Measurements from ENCODE around the gene PRRT3. TPM values are rescaled to one million over a fixed set of nuclear protein-coding genes. Genes with fewer than 3 reads are reported as not detected.
A peak's percentile ranks its signal among the peaks of the same experiment; 100 is the strongest.

Gene PRRT3
- total and polyA plus RNA-seq, 2 of the 13 experiments (the other 11 are each of a cell fraction or from before 2014, with no cell fraction given) = 0.22 to 0.44 TPM

DNA sequence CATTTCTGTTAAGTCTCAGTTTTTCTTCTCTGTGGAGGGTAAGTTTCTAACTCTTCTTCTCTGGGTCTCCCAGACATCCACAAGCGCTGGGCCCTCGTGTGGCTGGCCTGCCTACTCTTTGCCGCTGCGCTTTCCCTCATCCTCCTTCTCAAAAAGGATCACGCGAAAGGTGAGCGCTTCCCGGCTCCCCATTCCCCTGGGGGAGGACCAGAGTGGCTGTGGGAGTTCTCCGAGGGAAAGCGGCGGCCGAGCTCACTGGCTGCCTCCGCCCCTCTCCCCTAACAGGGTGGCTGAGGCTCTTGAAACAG, 19.7 kb downstream of the PRRT3 start:
- CTCF ChIA-PET (ENCODE audit: low intra/inter-chr PET ratio, low total read pairs) = interaction anchor here (0.9 to 3.1 kb wide), 2 partner anchors 14 to 70 kb away, joined by 4 to 14 read pairs; no protein-coding TSS in a partner anchor
- POLR2A ChIA-PET = interaction anchor here (0.7 to 7.6 kb wide), 30 partner anchors 9 to 569 kb away, joined by 3 to 124 read pairs (median 7); partner anchors contain the start of genes ARPC4, FANCD2, IL17RC and IL17RE
- Histone ChIP-seq H3K4me1 (ENCODE audit: insufficient read depth, low read length) (peaks cover 35% of the 10 kb centered on the region), H4K20me1 (ENCODE audit: insufficient read depth, low read length) (no peaks in the 10 kb centered on the region), H3K79me2 (ENCODE audit: insufficient read depth, low read length) (peaks cover 20% of the 10 kb centered on the region), H3K36me3 (replicated peaks in 1 of 2; ENCODE audit: control insufficient read depth in 1 of 2, insufficient read depth in 2 of 2, low read length in 2 of 2) (peaks cover 0 to 15% of the 10 kb centered on the region in 2 experiments; a peak in 2 of 5 replicates), H3K4me2 (ENCODE audit: low read depth, low read length) (peak overlapping the region; percentile 86), H3K9ac (ENCODE audit: insufficient read depth, low read depth, low read length) (peak overlapping the region; percentile 85), H3K27me3 (ENCODE audit: control insufficient read depth in 1 of 2, insufficient read depth in 2 of 2, low read length in 2 of 2) (no peaks in the 10 kb centered on the region), H3K9me3 (ENCODE audit: low read length) (no peaks in the 10 kb centered on the region), H3K4me3 (replicated peaks in 1 of 3; ENCODE audit: insufficient read depth in 1 of 3, low read depth in 2 of 3, low read length in 3 of 3) (peak overlapping the region; percentile 48 to 82 (median 64); a peak in 5 of 6 replicates), H3K27ac (ENCODE audit: extremely low read length, insufficient read depth, low read length) (peak overlapping the region; percentile 92), H2AFZ (ENCODE audit: low read length) (no peak overlapping the region)
- DNase-seq (ENCODE audit: low spot score) = no peak
- intact Hi-C loops (cut with micrococcal nuclease; ENCODE audit: unreplicated experiment) = loop anchor here (1.0 to 5.0 kb wide), 4 partner anchors 14 to 94 kb away; partner anchors contain the start of gene FANCD2
- no TSS peak for BruUV-seq (replicated peaks)
- in situ Hi-C loops (cut with HindIII; ENCODE audit: extremely low pct_ligation_motif_present, low pct_unique_long_range_greater_than_20kb) = no loop called here
- 26% methylated on average over 13 of the region's 13 CpGs for WGBS (ENCODE audit: low lambda C conversion rate)
- no peak for ATAC-seq
- FAIRE-seq = no peak
- TF ChIP-seq, protein P1, sequence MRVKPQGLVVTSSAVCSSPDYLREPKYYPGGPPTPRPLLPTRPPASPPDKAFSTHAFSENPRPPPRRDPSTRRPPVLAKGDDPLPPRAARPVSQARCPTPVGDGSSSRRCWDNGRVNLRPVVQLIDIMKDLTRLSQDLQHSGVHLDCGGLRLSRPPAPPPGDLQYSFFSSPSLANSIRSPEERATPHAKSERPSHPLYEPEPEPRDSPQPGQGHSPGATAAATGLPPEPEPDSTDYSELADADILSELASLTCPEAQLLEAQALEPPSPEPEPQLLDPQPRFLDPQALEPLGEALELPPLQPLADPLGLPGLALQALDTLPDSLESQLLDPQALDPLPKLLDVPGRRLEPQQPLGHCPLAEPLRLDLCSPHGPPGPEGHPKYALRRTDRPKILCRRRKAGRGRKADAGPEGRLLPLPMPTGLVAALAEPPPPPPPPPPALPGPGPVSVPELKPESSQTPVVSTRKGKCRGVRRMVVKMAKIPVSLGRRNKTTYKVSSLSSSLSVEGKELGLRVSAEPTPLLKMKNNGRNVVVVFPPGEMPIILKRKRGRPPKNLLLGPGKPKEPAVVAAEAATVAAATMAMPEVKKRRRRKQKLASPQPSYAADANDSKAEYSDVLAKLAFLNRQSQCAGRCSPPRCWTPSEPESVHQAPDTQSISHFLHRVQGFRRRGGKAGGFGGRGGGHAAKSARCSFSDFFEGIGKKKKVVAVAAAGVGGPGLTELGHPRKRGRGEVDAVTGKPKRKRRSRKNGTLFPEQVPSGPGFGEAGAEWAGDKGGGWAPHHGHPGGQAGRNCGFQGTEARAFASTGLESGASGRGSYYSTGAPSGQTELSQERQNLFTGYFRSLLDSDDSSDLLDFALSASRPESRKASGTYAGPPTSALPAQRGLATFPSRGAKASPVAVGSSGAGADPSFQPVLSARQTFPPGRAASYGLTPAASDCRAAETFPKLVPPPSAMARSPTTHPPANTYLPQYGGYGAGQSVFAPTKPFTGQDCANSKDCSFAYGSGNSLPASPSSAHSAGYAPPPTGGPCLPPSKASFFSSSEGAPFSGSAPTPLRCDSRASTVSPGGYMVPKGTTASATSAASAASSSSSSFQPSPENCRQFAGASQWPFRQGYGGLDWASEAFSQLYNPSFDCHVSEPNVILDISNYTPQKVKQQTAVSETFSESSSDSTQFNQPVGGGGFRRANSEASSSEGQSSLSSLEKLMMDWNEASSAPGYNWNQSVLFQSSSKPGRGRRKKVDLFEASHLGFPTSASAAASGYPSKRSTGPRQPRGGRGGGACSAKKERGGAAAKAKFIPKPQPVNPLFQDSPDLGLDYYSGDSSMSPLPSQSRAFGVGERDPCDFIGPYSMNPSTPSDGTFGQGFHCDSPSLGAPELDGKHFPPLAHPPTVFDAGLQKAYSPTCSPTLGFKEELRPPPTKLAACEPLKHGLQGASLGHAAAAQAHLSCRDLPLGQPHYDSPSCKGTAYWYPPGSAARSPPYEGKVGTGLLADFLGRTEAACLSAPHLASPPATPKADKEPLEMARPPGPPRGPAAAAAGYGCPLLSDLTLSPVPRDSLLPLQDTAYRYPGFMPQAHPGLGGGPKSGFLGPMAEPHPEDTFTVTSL (CRISPR knock-in tag; IDR thresholded peaks at IDR 0.05; ENCODE audit: borderline replicate concordance) = 0 out of 2 replicates have a peak, but pooled peaks have one; percentile 23
- TF ChIP-seq ZBTB1 (CRISPR knock-in tag; IDR thresholded peaks at IDR 0.05; ENCODE audit: borderline replicate concordance) = no peak
- TF ChIP-seq ZBTB38 (CRISPR knock-in tag; IDR thresholded peaks at IDR 0.05) = peak; percentile 70; the same call in 1 of the 2 replicates
- TF ChIP-seq MAF1 (CRISPR knock-in tag; IDR thresholded peaks at IDR 0.05; ENCODE audit: borderline replicate concordance) = no peak
- peak; percentile 39; the same call in 1 of the 2 replicates for TF ChIP-seq ZNF607 (CRISPR knock-in tag; IDR thresholded peaks at IDR 0.05; ENCODE audit: borderline replicate concordance)
- TF ChIP-seq KDM2A (CRISPR knock-in tag; IDR thresholded peaks at IDR 0.05; ENCODE audit: borderline replicate concordance, low read depth) = no peak
- 0 out of 2 replicates have a peak, but pooled peaks have one; percentile 4 for TF ChIP-seq KLF15 (CRISPR knock-in tag; IDR thresholded peaks at IDR 0.05; ENCODE audit: borderline replicate concordance)
- TF ChIP-seq, protein P2, sequence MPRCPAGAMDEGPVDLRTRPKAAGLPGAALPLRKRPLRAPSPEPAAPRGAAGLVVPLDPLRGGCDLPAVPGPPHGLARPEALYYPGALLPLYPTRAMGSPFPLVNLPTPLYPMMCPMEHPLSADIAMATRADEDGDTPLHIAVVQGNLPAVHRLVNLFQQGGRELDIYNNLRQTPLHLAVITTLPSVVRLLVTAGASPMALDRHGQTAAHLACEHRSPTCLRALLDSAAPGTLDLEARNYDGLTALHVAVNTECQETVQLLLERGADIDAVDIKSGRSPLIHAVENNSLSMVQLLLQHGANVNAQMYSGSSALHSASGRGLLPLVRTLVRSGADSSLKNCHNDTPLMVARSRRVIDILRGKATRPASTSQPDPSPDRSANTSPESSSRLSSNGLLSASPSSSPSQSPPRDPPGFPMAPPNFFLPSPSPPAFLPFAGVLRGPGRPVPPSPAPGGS (CRISPR knock-in tag; IDR thresholded peaks at IDR 0.05) = no peak
- TF ChIP-seq, protein P3, sequence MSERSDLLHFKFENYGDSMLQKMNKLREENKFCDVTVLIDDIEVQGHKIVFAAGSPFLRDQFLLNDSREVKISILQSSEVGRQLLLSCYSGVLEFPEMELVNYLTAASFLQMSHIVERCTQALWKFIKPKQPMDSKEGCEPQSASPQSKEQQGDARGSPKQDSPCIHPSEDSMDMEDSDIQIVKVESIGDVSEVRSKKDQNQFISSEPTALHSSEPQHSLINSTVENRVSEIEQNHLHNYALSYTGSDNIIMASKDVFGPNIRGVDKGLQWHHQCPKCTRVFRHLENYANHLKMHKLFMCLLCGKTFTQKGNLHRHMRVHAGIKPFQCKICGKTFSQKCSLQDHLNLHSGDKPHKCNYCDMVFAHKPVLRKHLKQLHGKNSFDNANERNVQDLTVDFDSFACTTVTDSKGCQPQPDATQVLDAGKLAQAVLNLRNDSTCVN (CRISPR knock-in tag; IDR thresholded peaks at IDR 0.05; ENCODE audit: borderline replicate concordance) = peak; percentile 6; the same call in 1 of the 2 replicates
- no peak; the same call in 1 of the 2 replicates for TF ChIP-seq MAFG (CRISPR knock-in tag; IDR thresholded peaks at IDR 0.05)

Measured in HepG2 (cell line).